HL-60 (cell line): ENCODE measurements around the gene LRMDA.

Experiments used
- DNase-seq, 2 experiments: peaks; one replicate each; pipeline ENCODE4 v3.0.0-alpha.2; 2010 to 2020; ENCODE audit warnings: low read depth in 1 of 2, low spot score in 1 of 2
- H3K27ac ChIP-seq: fragments of 250-450 bp; sonication (Bioruptor Pico); replicated peaks from 2 replicates; pipeline ENCODE4 v1.5.1; 2020; ENCODE audit warnings: mild to moderate bottlenecking, moderate library complexity
- H3K27me3 ChIP-seq: fragments of 250-450 bp; sonication (Bioruptor Pico); 2 replicates; pipeline ENCODE4 v1.5.1; 2021; ENCODE audit warnings: mild to moderate bottlenecking, moderate library complexity; ENCODE audit not compliant: insufficient read depth, poor library complexity, severe bottlenecking
- H3K4me3 ChIP-seq: replicated peaks from 2 replicates; pipeline ENCODE4 v1.5.1; 2011; ENCODE audit warnings: mild to moderate bottlenecking, control low read depth, low read length; ENCODE audit not compliant: insufficient read depth
- GABPA ChIP-seq: IDR thresholded peaks from 2 replicates; pipeline ENCODE4 v1.6.1; 2012; ENCODE audit warnings: low read depth
- POLR2AphosphoS5 ChIP-seq: IDR thresholded peaks from 2 replicates; pipeline ENCODE4 v1.6.1; 2012; ENCODE audit warnings: low read depth
- SPI1 ChIP-seq: IDR thresholded peaks from 2 replicates; pipeline ENCODE4 v1.6.1; 2012; ENCODE audit warnings: low read depth, mild to moderate bottlenecking, borderline replicate concordance
- TF ChIP-seq, protein P1 (sequence below): IDR thresholded peaks from one replicate; pipeline ENCODE4 v1.5.1; 2011; ENCODE audit warnings: low read length, control low read depth, inconsistent platforms; ENCODE audit not compliant: insufficient read depth
- TF ChIP-seq, protein P2 (sequence below): IDR thresholded peaks from 2 replicates; pipeline ENCODE4 v1.6.1; 2012; ENCODE audit warnings: low read depth; ENCODE audit not compliant: insufficient replicate concordance

Gene LRMDA

DNA sequence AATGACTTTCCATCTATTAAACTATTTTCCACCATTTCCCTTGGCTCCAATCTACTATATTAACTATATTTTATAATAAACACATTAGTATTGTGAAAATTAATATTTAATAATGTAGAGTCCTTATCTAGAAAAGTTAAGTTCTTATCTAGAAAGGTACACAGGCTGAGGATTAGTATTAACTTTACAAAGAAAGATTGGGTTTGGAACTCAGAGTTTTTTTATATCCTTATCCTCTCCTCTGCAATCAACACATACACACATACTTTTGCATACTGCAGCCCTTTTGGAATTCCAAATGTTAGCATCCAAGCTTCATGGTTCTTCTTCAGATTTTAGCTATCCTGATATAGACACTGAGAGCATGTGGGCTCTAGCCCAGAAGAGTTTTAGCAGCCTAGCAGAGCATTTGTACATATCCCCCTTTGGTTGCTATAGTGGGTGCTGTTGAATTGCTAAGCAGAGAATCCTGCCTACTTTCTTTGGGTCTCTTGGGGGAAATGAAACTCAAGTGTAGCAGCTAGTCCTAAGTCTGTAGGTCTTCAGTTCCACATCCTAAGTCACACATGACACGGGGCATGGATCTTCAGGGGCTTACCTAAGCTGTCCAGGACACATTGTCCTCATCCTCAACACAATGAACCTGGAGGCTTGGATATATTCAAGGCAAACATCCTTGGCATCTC, 874.6 kb downstream of the LRMDA start:
- TF ChIP-seq GABPA (no peak), SPI1 (no peak), POLR2AphosphoS5 (no peak)
- TF ChIP-seq, protein P1, sequence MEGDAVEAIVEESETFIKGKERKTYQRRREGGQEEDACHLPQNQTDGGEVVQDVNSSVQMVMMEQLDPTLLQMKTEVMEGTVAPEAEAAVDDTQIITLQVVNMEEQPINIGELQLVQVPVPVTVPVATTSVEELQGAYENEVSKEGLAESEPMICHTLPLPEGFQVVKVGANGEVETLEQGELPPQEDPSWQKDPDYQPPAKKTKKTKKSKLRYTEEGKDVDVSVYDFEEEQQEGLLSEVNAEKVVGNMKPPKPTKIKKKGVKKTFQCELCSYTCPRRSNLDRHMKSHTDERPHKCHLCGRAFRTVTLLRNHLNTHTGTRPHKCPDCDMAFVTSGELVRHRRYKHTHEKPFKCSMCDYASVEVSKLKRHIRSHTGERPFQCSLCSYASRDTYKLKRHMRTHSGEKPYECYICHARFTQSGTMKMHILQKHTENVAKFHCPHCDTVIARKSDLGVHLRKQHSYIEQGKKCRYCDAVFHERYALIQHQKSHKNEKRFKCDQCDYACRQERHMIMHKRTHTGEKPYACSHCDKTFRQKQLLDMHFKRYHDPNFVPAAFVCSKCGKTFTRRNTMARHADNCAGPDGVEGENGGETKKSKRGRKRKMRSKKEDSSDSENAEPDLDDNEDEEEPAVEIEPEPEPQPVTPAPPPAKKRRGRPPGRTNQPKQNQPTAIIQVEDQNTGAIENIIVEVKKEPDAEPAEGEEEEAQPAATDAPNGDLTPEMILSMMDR, result no peak
- TF ChIP-seq, protein P2, sequence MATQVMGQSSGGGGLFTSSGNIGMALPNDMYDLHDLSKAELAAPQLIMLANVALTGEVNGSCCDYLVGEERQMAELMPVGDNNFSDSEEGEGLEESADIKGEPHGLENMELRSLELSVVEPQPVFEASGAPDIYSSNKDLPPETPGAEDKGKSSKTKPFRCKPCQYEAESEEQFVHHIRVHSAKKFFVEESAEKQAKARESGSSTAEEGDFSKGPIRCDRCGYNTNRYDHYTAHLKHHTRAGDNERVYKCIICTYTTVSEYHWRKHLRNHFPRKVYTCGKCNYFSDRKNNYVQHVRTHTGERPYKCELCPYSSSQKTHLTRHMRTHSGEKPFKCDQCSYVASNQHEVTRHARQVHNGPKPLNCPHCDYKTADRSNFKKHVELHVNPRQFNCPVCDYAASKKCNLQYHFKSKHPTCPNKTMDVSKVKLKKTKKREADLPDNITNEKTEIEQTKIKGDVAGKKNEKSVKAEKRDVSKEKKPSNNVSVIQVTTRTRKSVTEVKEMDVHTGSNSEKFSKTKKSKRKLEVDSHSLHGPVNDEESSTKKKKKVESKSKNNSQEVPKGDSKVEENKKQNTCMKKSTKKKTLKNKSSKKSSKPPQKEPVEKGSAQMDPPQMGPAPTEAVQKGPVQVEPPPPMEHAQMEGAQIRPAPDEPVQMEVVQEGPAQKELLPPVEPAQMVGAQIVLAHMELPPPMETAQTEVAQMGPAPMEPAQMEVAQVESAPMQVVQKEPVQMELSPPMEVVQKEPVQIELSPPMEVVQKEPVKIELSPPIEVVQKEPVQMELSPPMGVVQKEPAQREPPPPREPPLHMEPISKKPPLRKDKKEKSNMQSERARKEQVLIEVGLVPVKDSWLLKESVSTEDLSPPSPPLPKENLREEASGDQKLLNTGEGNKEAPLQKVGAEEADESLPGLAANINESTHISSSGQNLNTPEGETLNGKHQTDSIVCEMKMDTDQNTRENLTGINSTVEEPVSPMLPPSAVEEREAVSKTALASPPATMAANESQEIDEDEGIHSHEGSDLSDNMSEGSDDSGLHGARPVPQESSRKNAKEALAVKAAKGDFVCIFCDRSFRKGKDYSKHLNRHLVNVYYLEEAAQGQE, result no peak
- Histone ChIP-seq H3K27ac (no peak overlapping the region), H3K27me3 (no peaks in the 10 kb centered on the region), H3K4me3 (no peak overlapping the region)
- no peak for DNase-seq

DNA sequence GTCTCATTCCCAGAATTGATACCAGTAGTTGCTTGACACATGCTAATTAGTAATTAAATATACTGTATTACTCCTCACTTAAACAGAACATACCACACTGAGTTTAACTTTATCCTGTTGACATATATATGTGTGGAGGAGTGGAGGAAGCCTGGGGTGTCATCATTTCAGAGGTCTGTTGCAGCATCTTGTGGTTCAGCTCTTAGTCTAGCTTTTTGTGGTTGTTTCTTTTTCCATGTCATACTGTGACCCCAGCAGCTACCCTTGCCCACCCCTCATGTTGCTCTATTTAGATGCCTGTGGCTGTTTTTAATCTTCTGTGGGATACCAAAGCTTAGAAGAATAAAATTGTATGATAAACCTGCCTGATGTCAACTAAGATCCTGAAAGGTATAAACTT, 875.4 kb downstream of the LRMDA start:
- TF ChIP-seq SPI1, result peak; percentile 13; the same call in 1 of the 2 replicates
- TF ChIP-seq, protein P1, result no peak
- TF ChIP-seq GABPA, result 0 out of 2 replicates have a peak, but pooled peaks have one; percentile 29
- TF ChIP-seq POLR2AphosphoS5, result peak; percentile 91
- TF ChIP-seq, protein P2, result no peak
- no peak overlapping the region for H3K27ac ChIP-seq
- peak; percentile 70 to 80 for DNase-seq
- H3K4me3 ChIP-seq, result no peak overlapping the region
- H3K27me3 ChIP-seq, result no peaks in the 10 kb centered on the region

DNA sequence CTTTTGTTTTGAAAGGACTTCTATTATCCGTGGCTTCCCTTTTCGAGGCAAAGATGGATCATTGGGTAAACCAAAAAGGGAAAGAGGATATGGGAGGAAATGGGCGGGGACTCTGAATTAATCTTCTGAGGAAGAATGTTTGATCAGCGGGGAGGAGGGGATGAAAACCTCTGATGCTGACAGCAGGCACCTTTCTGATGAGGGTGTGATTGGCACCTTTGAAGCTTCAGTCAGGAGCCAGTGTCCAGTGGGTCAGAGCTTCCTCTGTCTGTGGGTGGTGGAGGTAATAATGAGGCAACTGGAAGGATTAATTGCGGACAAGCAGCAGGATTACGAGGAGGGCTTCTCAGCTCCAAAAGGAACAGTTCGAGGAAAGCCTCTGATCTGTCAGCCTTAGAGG, 877.6 kb downstream of the LRMDA start:
- H3K27ac ChIP-seq, result no peak overlapping the region
- H3K27me3 ChIP-seq, result no peaks in the 10 kb centered on the region
- no peak for DNase-seq
- H3K4me3 ChIP-seq, result no peak overlapping the region
- TF ChIP-seq, protein P2, result no peak
- TF ChIP-seq POLR2AphosphoS5, result no peak
- TF ChIP-seq, protein P1, result no peak
- no peak for TF ChIP-seq SPI1
- TF ChIP-seq GABPA, result no peak
